Measurements from ENCODE around the gene CPNE2.

CPNE2 gene

GRCh38 chr16:57077714-57078113 lies 14.7 kb upstream of the CPNE2 start:
- DNase-seq (ENCODE audit: low spot score): no peak
- no peak for TF ChIP-seq CTCF (IDR thresholded peaks at IDR 0.05; ENCODE audit: extremely low read depth, insufficient read depth, missing control alignments)
- in situ Hi-C loops (cut with MboI; ENCODE audit: low pct_unique_long_range_greater_than_20kb, low sequenced_read_pairs, unreplicated experiment): loop anchor here (25.0 kb wide), 2 partner anchors 210 to 335 kb away; partner anchors contain the start of genes CCL17 and PLLP

- DNase-seq (ENCODE audit: low spot score): no peak
- TF ChIP-seq CTCF (IDR thresholded peaks at IDR 0.05; ENCODE audit: extremely low read depth, insufficient read depth, missing control alignments): no peak
- in situ Hi-C loops (cut with MboI; ENCODE audit: low pct_unique_long_range_greater_than_20kb, low sequenced_read_pairs, unreplicated experiment): loop anchor here (10.0 to 25.0 kb wide), 3 partner anchors 83 to 331 kb away; partner anchors contain the start of genes CCL17 and PLLP
Measured at GRCh38 chr16:57081744-57082143, 10.6 kb upstream of the CPNE2 start.

GRCh38 chr16:57082664-57083063 lies 9.7 kb upstream of the CPNE2 start:
- in situ Hi-C loops (cut with MboI; ENCODE audit: low pct_unique_long_range_greater_than_20kb, low sequenced_read_pairs, unreplicated experiment): loop anchor here (10.0 to 25.0 kb wide), 3 partner anchors 82 to 330 kb away; partner anchors contain the start of genes CCL17 and PLLP
- no peak for DNase-seq (ENCODE audit: low spot score)

GRCh38 chr16:57083485-57084126 lies 8.8 kb upstream of the CPNE2 start:
- in situ Hi-C loops (cut with MboI; ENCODE audit: low pct_unique_long_range_greater_than_20kb, low sequenced_read_pairs, unreplicated experiment): loop anchor here (10.0 to 25.0 kb wide), 3 partner anchors 81 to 329 kb away; partner anchors contain the start of genes CCL17 and PLLP
- TF ChIP-seq CTCF (IDR thresholded peaks at IDR 0.05; ENCODE audit: extremely low read depth, insufficient read depth, missing control alignments): no peak
- no peak for DNase-seq (ENCODE audit: low spot score)

More at GRCh38 chr16:57082664-57083063, 9.7 kb upstream of the CPNE2 start:
- TF ChIP-seq CTCF (IDR thresholded peaks at IDR 0.05; ENCODE audit: extremely low read depth, insufficient read depth, missing control alignments): no peak

- peak; percentile 88 for DNase-seq (ENCODE audit: low spot score)
- in situ Hi-C loops (cut with MboI; ENCODE audit: low pct_unique_long_range_greater_than_20kb, low sequenced_read_pairs, unreplicated experiment): loop anchor here (10.0 to 25.0 kb wide), 3 partner anchors 80 to 328 kb away; partner anchors contain the start of genes CCL17 and PLLP
- peak; percentile 97 for TF ChIP-seq CTCF (IDR thresholded peaks at IDR 0.05; ENCODE audit: extremely low read depth, insufficient read depth, missing control alignments)
Measured at GRCh38 chr16:57084257-57084770, 8.1 kb upstream of the CPNE2 start.

GRCh38 chr16:57084996-57085395 lies 7.4 kb upstream of the CPNE2 start:
- TF ChIP-seq CTCF (IDR thresholded peaks at IDR 0.05; ENCODE audit: extremely low read depth, insufficient read depth, missing control alignments): no peak
- no peak for DNase-seq (ENCODE audit: low spot score)
- in situ Hi-C loops (cut with MboI; ENCODE audit: low pct_unique_long_range_greater_than_20kb, low sequenced_read_pairs, unreplicated experiment): loop anchor here (10.0 to 25.0 kb wide), 3 partner anchors 80 to 327 kb away; partner anchors contain the start of genes CCL17 and PLLP
